Cardiac fibroblast (primary cell): ENCODE results near the gene CEP350.
"Not testable (repeated sequence)": the region's sequence is repeated elsewhere in the genome, so short reads cannot be mapped to it uniquely, and the experiment has no call there.

Experiments
- DNase-seq, 2 donors: peaks; one replicate each; pipeline versions ENCODE4 v3.0.0 to v3.0.0-alpha.2; 2010; ENCODE audit warnings: low read depth in 2 of 2
- H3K4me3 ChIP-seq, 2 donors: replicated peaks in 1 of 2; 1 replicate in 1 of 2; 2 replicates in 1 of 2; pipeline ENCODE4 v1.5.1; 2011; ENCODE audit warnings: low read depth in 2 of 2, low read length in 2 of 2, mild to moderate bottlenecking in 2 of 2, moderate library complexity in 1 of 2
- TF ChIP-seq, protein P1 (sequence below): IDR thresholded peaks from one replicate; pipeline ENCODE4 v1.5.1; 2011; ENCODE audit warnings: low read depth, mild to moderate bottlenecking, low read length, inconsistent platforms

The CEP350 gene

DNA sequence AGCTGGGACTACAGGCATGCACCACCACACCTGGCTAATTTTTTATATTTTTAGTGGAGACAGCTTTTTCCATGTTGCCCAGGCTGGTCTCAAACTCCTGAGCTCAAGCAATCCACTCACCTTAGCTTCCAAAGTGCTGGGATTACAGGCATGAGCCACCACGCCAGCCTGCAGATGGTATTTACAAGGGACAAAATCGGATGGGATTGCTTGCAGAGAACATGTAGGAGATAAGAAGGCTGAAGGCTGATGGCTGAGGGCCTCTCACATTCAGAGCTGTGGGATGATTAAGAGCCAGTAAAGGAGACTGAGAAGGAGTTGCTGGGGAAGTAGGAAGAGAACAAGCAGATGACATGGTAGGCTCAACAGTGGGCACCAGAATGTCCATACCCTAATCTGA lies 176.0 kb downstream of the CEP350 start:
- TF ChIP-seq, protein P1, sequence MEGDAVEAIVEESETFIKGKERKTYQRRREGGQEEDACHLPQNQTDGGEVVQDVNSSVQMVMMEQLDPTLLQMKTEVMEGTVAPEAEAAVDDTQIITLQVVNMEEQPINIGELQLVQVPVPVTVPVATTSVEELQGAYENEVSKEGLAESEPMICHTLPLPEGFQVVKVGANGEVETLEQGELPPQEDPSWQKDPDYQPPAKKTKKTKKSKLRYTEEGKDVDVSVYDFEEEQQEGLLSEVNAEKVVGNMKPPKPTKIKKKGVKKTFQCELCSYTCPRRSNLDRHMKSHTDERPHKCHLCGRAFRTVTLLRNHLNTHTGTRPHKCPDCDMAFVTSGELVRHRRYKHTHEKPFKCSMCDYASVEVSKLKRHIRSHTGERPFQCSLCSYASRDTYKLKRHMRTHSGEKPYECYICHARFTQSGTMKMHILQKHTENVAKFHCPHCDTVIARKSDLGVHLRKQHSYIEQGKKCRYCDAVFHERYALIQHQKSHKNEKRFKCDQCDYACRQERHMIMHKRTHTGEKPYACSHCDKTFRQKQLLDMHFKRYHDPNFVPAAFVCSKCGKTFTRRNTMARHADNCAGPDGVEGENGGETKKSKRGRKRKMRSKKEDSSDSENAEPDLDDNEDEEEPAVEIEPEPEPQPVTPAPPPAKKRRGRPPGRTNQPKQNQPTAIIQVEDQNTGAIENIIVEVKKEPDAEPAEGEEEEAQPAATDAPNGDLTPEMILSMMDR = no peak
- no peak for DNase-seq

DNA sequence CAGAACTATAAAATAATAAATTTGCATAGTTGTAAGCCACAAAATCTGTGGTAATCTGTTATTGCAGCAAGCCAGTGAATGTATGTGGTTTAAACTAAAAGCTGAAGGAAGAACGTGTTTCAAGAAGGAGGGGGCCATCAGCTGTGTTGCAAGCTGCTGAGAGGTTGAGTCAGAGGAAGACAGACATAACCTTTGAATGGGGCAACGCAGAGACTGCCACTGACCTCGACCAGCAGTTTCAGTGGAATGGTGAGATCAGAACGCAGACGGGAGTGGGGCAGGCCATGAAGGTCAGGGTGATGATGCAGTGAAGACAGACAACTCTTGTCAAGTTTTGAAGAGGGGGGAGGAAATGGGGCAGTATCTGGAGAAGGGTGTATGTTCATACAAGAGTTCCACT lies 176.9 kb downstream of the CEP350 start:
- TF ChIP-seq, protein P1 = no peak
- H3K4me3 ChIP-seq = no peak overlapping the region
- DNase-seq = peak; percentile 86 to 96

More for the DNA sequence above, 176.0 kb downstream of the CEP350 start:
- no peak overlapping the region for H3K4me3 ChIP-seq

DNA sequence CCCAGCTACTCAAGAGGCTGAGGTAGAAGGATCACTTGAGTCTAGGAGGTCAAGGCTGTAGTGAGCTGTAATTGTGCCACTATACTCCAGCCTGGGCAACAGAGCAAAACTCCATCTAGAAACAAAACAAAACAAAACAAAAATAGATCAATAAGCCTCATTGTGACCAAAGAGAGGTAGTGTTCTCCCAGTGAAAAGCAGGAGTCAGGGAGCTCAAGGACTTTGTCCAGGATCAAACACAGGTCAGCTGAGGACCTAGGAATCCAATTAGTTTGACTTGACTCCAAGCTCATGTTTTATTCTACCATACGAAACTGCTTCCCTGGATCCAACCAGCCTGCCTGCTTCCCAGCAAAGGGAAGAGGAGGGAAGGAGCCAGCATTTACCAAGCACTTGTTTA lies 178.6 kb downstream of the CEP350 start:
- H3K4me3 ChIP-seq = no peak overlapping the region
- DNase-seq = no peak
- TF ChIP-seq, protein P1 = no peak

DNA sequence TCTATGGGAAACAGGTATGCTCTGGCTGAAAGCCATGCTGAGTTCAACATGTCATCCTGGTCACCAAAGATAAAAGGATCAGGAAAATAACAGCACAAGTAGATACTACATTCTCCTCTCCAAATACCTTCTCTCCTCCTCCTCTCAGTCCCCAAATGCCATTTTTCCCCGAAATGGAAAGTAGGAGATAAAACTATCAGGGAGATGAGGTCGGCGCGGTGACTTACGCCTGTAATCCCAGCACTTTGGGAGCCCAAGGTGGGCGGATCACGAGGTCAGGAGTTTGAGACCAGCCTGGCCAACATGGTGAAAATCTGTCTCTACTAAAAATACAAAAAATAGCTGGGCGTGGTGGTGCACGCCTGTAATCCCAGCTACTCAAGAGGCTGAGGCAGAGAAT lies 179.1 kb downstream of the CEP350 start:
- H3K4me3 ChIP-seq, DNase-seq: not testable (repeated sequence)

DNA sequence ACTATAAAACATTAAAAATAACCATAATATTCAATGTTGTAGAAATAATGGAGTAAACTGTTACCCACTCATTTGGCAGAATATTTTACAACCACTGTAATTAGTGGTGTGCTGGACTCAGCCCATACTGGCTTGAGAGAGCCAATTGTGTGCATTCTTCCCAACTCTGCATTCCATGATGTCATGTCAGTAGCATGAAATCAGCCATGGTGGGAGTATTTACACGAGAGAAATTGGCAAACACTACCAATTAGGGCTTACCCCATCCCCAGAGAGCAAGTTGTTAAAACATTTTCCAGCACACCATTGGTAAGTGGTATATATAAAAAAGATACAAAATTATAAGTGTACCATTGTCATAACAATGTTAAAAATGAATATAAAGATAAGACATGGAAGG lies 180.9 kb downstream of the CEP350 start:
- DNase-seq = no peak
- TF ChIP-seq, protein P1 = no peak
- H3K4me3 ChIP-seq = no peak overlapping the region

DNA sequence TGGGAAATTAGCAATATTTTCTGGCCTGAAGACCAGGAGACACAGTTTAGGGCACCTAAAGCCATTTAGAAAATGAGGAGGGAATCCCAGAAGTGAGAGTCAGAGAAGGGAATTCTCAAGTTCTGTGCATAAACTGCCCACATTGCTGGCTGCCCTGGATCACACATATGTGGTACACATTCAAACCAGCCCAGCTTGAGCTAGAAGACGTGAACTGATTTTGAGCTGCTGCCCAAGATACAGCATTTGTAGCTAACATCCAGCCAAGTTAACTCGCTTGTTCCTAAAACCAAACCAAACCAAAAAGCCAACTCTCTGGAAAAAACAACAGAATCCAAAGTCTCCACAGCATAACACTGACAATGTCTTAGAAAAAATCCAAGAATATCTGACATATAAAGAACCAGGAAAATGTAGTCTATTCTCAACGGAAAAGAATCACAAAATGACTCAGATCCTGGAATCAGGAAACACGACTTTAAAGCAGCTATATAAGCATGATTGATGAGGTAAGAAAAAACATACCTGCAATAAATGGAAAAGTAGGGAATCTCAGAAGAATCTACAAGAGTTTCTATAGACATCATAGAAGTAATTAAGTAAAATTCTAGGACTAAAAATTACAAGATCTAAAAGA lies 181.8 kb downstream of the CEP350 start:
- peak in 1 of 2 donors; percentile 30 for DNase-seq

DNA sequence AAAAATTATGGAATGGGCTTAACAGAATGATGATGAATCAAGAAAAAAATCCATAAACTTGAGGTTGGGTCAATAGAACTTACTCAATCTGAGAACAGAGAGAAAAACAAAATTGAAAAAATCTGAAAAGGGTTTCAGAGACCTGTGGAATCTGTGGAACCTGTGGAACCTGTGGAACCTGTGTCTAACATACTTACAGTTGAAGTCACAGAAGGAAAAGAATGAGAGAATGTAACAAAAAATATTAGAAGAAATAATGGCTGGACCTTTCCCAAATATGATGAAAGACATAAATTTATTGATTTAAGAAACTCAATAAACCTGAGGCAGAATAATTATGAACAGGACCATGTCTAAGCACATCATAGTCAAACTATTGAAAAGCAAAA lies 182.4 kb downstream of the CEP350 start:
- H3K4me3 ChIP-seq = no peak overlapping the region
- TF ChIP-seq, protein P1 = no peak
- DNase-seq = no peak

More for the DNA sequence above, 181.8 kb downstream of the CEP350 start:
- TF ChIP-seq, protein P1 = no peak
- H3K4me3 ChIP-seq = no peak overlapping the region
